ENCODE results near the gene CACNA1C. TPM values are rescaled to one million over a fixed set of nuclear protein-coding genes. Genes with fewer than 3 reads are reported as not detected.

The CACNA1C gene
- total RNA-seq, 2 donors from 2014 or later = 0.86 to 6.3 TPM

GRCh38 chr12:2173971-2174370 lies 121.2 kb downstream of the CACNA1C start:
- no peak overlapping the region for H3K9ac ChIP-seq (ENCODE audit: extremely low read depth, low read length, poor library complexity, severe bottlenecking)
- no peak overlapping the region for H3K4me3 Mint-ChIP-seq
- no peak for TF ChIP-seq CTCF (conservative IDR thresholded peaks at IDR 0.05)
- H3K9me3 Mint-ChIP-seq = no peaks in the 10 kb centered on the region
- peaks cover 19% of the 10 kb centered on the region for H3K4me1 ChIP-seq (ENCODE audit: control insufficient read depth, insufficient read depth, low read length)
- H3K4me1 Mint-ChIP-seq = peaks cover 27% of the 10 kb centered on the region
- no peaks in the 10 kb centered on the region for H3K9me3 ChIP-seq (ENCODE audit: control insufficient read depth, low read length)
- peaks cover 20% of the 10 kb centered on the region for H3K27me3 Mint-ChIP-seq (ENCODE audit: insufficient read depth)
- no peak overlapping the region for H3K4me3 ChIP-seq (ENCODE audit: low read length)
- H3K36me3 Mint-ChIP-seq (ENCODE audit: low read depth) = no peaks in the 10 kb centered on the region
- 78 to 100% methylated on average over 2 to 4 of the region's 4 CpGs for WGBS, 2 experiments (ENCODE audit: insufficient coverage in 1 of 2, insufficient read length in 1 of 2)
- no peaks in the 10 kb centered on the region for H3K27me3 ChIP-seq (ENCODE audit: control insufficient read depth, insufficient read depth, low read length, poor library complexity, severe bottlenecking)
- no peak for DNase-seq
- H3K36me3 ChIP-seq (ENCODE audit: control insufficient read depth, insufficient read depth, low read length) = no peaks in the 10 kb centered on the region
- H3K27ac ChIP-seq (ENCODE audit: low read depth, low read length) = no peak overlapping the region
- H3K27ac Mint-ChIP-seq = no peak overlapping the region

- peaks cover 20% of the 10 kb centered on the region for H3K27me3 Mint-ChIP-seq (ENCODE audit: insufficient read depth)
- Histone ChIP-seq H3K36me3 (ENCODE audit: control insufficient read depth, insufficient read depth, low read length) (no peaks in the 10 kb centered on the region), H3K9me3 (ENCODE audit: control insufficient read depth, low read length) (no peaks in the 10 kb centered on the region), H3K27ac (ENCODE audit: low read depth, low read length) (no peak overlapping the region), H3K27me3 (ENCODE audit: control insufficient read depth, insufficient read depth, low read length, poor library complexity, severe bottlenecking) (no peaks in the 10 kb centered on the region), H3K9ac (ENCODE audit: extremely low read depth, low read length, poor library complexity, severe bottlenecking) (no peak overlapping the region), H3K4me1 (ENCODE audit: control insufficient read depth, insufficient read depth, low read length) (peaks cover 9% of the 10 kb centered on the region), H3K4me3 (ENCODE audit: low read length) (no peak overlapping the region)
- no peaks in the 10 kb centered on the region for H3K9me3 Mint-ChIP-seq
- no peaks in the 10 kb centered on the region for H3K36me3 Mint-ChIP-seq (ENCODE audit: low read depth)
- H3K4me1 Mint-ChIP-seq = peaks cover 18% of the 10 kb centered on the region
- no peak for TF ChIP-seq CTCF (conservative IDR thresholded peaks at IDR 0.05)
- WGBS, 2 experiments (ENCODE audit: insufficient coverage in 1 of 2, insufficient read length in 1 of 2) = 90 to 93% methylated on average over 2 to 6 of the region's 6 CpGs
- H3K27ac Mint-ChIP-seq = no peak overlapping the region
- DNase-seq = no peak
- H3K4me3 Mint-ChIP-seq = no peak overlapping the region
Observed at GRCh38 chr12:2177003-2177402, 124.2 kb downstream of the CACNA1C start.

GRCh38 chr12:2177751-2178150 lies 125.0 kb downstream of the CACNA1C start:
- Histone ChIP-seq H3K36me3 (ENCODE audit: control insufficient read depth, insufficient read depth, low read length) (no peaks in the 10 kb centered on the region), H3K9ac (ENCODE audit: extremely low read depth, low read length, poor library complexity, severe bottlenecking) (no peak overlapping the region), H3K27me3 (ENCODE audit: control insufficient read depth, insufficient read depth, low read length, poor library complexity, severe bottlenecking) (no peaks in the 10 kb centered on the region), H3K4me1 (ENCODE audit: control insufficient read depth, insufficient read depth, low read length) (peaks cover 7% of the 10 kb centered on the region), H3K9me3 (ENCODE audit: control insufficient read depth, low read length) (no peaks in the 10 kb centered on the region), H3K27ac (ENCODE audit: low read depth, low read length) (no peak overlapping the region), H3K4me3 (ENCODE audit: low read length) (no peak overlapping the region)
- Mint-ChIP-seq H3K9me3 (no peaks in the 10 kb centered on the region), H3K4me1 (peaks cover 15% of the 10 kb centered on the region), H3K36me3 (ENCODE audit: low read depth) (no peaks in the 10 kb centered on the region), H3K27ac (no peak overlapping the region), H3K27me3 (ENCODE audit: insufficient read depth) (peaks cover 20% of the 10 kb centered on the region), H3K4me3 (no peak overlapping the region)
- DNase-seq = no peak
- 92 to 100% methylated on average over 3 of the region's 3 CpGs for WGBS, 2 experiments (ENCODE audit: insufficient coverage in 1 of 2, insufficient read length in 1 of 2)
- TF ChIP-seq CTCF (conservative IDR thresholded peaks at IDR 0.05) = no peak

Data from endodermal cell (in vitro differentiated cells).